Measurements from ENCODE around the gene PCP2. TPM values are rescaled to one million over a fixed set of nuclear protein-coding genes. Genes with fewer than 3 reads are reported as not detected.

The PCP2 gene
- total RNA-seq, 1 donor from 2014 or later, result 1.5 TPM

GRCh38 chr19:7668842-7669241 is 35.3 kb upstream of the PCP2 start, which contains the start of gene RETN:
TSS of gene RETN (plus strand) at chr19:7669049. CDS start at chr19:7669327, 278 bp downstream.
- Mint-ChIP-seq H3K27ac (no peak within 1 kb of the TSS), H3K36me3 (no peaks in the 10 kb centered on the region), H3K9me3 (peaks cover under 1% of the 10 kb centered on the region), H3K4me1 (no peaks in the 10 kb centered on the region), H3K4me3 (peak within 1 kb of the TSS; percentile 3), H3K27me3 (ENCODE audit: low read depth) (peaks cover 80% of the 10 kb centered on the region)
- TF ChIP-seq, protein P1, sequence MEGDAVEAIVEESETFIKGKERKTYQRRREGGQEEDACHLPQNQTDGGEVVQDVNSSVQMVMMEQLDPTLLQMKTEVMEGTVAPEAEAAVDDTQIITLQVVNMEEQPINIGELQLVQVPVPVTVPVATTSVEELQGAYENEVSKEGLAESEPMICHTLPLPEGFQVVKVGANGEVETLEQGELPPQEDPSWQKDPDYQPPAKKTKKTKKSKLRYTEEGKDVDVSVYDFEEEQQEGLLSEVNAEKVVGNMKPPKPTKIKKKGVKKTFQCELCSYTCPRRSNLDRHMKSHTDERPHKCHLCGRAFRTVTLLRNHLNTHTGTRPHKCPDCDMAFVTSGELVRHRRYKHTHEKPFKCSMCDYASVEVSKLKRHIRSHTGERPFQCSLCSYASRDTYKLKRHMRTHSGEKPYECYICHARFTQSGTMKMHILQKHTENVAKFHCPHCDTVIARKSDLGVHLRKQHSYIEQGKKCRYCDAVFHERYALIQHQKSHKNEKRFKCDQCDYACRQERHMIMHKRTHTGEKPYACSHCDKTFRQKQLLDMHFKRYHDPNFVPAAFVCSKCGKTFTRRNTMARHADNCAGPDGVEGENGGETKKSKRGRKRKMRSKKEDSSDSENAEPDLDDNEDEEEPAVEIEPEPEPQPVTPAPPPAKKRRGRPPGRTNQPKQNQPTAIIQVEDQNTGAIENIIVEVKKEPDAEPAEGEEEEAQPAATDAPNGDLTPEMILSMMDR (IDR thresholded peaks at IDR 0.05; ENCODE audit: unreplicated experiment), result no peak
- DNase-seq (ENCODE audit: low spot score in 2 of 2, unreplicated experiment in 2 of 2), result no peak

DNA sequence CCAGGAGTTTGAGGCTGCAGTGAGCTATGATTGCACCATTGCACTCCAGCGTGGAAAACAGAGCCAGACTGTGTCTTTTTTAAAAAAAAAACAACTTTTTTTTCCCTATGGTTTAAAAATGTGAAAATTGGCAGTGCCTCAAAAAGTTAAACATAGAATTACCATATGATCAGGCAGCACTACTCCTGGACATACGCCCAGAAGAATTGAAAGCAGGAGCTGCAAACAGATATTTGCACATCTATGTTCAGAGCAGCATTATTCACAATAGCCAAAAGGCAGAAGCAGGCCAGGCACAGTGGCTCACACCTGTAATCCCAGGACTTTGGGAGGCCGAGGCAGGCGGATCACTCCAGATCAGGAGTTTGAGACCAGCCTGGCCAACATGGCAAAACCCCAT is 31.6 kb upstream of the PCP2 start:
- Mint-ChIP-seq H3K4me1 (no peaks in the 10 kb centered on the region), H3K4me3 (no peak overlapping the region), H3K27ac (no peak overlapping the region), H3K27me3 (ENCODE audit: low read depth) (peaks cover 57% of the 10 kb centered on the region), H3K9me3 (no peaks in the 10 kb centered on the region), H3K36me3 (no peaks in the 10 kb centered on the region)
- TF ChIP-seq, protein P1 (IDR thresholded peaks at IDR 0.05; ENCODE audit: unreplicated experiment), result no peak
- DNase-seq (ENCODE audit: low spot score in 2 of 2, unreplicated experiment in 2 of 2), result no peak

- peaks cover 51% of the 10 kb centered on the region for H3K27me3 Mint-ChIP-seq (ENCODE audit: low read depth)
- no peak overlapping the region for H3K27ac Mint-ChIP-seq
- H3K4me3 Mint-ChIP-seq, result no peak overlapping the region
- H3K9me3 Mint-ChIP-seq, result no peaks in the 10 kb centered on the region
- no peaks in the 10 kb centered on the region for H3K4me1 Mint-ChIP-seq
- no peaks in the 10 kb centered on the region for H3K36me3 Mint-ChIP-seq
- DNase-seq (ENCODE audit: low spot score in 2 of 2, unreplicated experiment in 2 of 2), result no peak
- TF ChIP-seq, protein P1 (IDR thresholded peaks at IDR 0.05; ENCODE audit: unreplicated experiment), result no peak
Measured at GRCh38 chr19:7663706-7664105, 30.2 kb upstream of the PCP2 start.

- Mint-ChIP-seq H3K4me3 (no peak overlapping the region), H3K4me1 (no peaks in the 10 kb centered on the region), H3K36me3 (no peaks in the 10 kb centered on the region), H3K9me3 (no peaks in the 10 kb centered on the region), H3K27ac (no peak overlapping the region), H3K27me3 (ENCODE audit: low read depth) (peaks cover 48% of the 10 kb centered on the region)
- no peak for DNase-seq (ENCODE audit: low spot score in 2 of 2, unreplicated experiment in 2 of 2)
- TF ChIP-seq, protein P1 (IDR thresholded peaks at IDR 0.05; ENCODE audit: unreplicated experiment), result no peak
Measured at GRCh38 chr19:7662657-7663056, 29.1 kb upstream of the PCP2 start.

GRCh38 chr19:7661744-7662538 is 28.4 kb upstream of the PCP2 start:
- H3K36me3 Mint-ChIP-seq, result no peaks in the 10 kb centered on the region
- TF ChIP-seq, protein P1 (IDR thresholded peaks at IDR 0.05; ENCODE audit: unreplicated experiment), result no peak
- H3K27ac Mint-ChIP-seq, result no peak overlapping the region
- DNase-seq (ENCODE audit: low spot score in 2 of 2, unreplicated experiment in 2 of 2), result no peak
- H3K4me1 Mint-ChIP-seq, result no peaks in the 10 kb centered on the region
- H3K9me3 Mint-ChIP-seq, result no peaks in the 10 kb centered on the region
- H3K27me3 Mint-ChIP-seq (ENCODE audit: low read depth), result peaks cover 43% of the 10 kb centered on the region
- no peak overlapping the region for H3K4me3 Mint-ChIP-seq

All from mesothelial cell of epicardium (in vitro differentiated cells).